Right lobe of liver (tissue), 6 donors: ENCODE results near the gene SNED1. TPM values are rescaled to one million over a fixed set of nuclear protein-coding genes. Genes with fewer than 3 reads are reported as not detected.

Source experiments
- ATAC-seq, 4 donors: fragments of 200-7000 bp; cut with Tn5 transposase; one replicate each; pipeline ENCODE4 v1.9.1; 2020; ENCODE audit warnings: mild to moderate bottlenecking in 4 of 4, moderate library complexity in 4 of 4
- DNase-seq, 3 donors: peaks; one replicate each; pipeline ENCODE4 v3.0.0-alpha.2; 2020
- H3K27ac ChIP-seq, 3 donors: fragments of 200-600 bp; one replicate each; pipeline ENCODE4 v1.8.0; 2022
- H3K27me3 ChIP-seq, 2 donors: fragments of 200-600 bp; one replicate each; pipeline ENCODE4 v1.8.0; 2022
- H3K36me3 ChIP-seq, 4 donors: fragments of 200-600 bp; sonication (generic) in 1 of 4; one replicate each; pipeline versions ENCODE4 v1.5.1 to v1.8.0; 2017 to 2022; ENCODE audit warnings: control low read depth in 1 of 4
- H3K4me1 ChIP-seq, 4 donors: fragments of 200-600 bp; sonication (generic) in 1 of 4; one replicate each; pipeline versions ENCODE4 v1.5.1 to v1.8.0; 2017 to 2022; ENCODE audit warnings: control low read depth in 1 of 4
- H3K4me3 ChIP-seq, 3 donors: fragments of 200-600 bp; one replicate each; pipeline ENCODE4 v1.8.0; 2022
- H3K9me3 ChIP-seq, 4 donors: fragments of 200-600 bp; sonication (generic) in 1 of 4; one replicate each; pipeline versions ENCODE4 v1.5.1 to v1.8.0; 2017 to 2022; ENCODE audit warnings: control low read depth in 1 of 4
- POLR2A ChIP-seq: fragments of 450-650 bp; IDR thresholded peaks from one replicate; pipeline ENCODE4 v1.6.1; 2017; ENCODE audit warnings: antibody characterized with exemption, mild to moderate bottlenecking
- WGBS: methylation state at CpG from one replicate; pipeline ENCODE4 v1.1.6; 2018; ENCODE audit warnings: low coverage, low lambda C conversion rate; ENCODE audit not compliant: insufficient coverage; ENCODE audit errors: missing lambda C conversion rate; 5-methylcytosine and 5-hydroxymethylcytosine counted together
- intact Hi-C, 2 donors: fragments of 100-400 bp; cut with DNase I; formaldehyde crosslinking; loops; one replicate each; pipeline versions ENCODE4 v1.11.2 to v1.14.1; 2022
- total RNA-seq, 6 experiments: library from RNA; depleted of rRNA in 2 of 6; stranded (reverse); fragments of >200 nt in 2 of 6; fragmentation: NEBNext Ultra II Directional in 3 of 6; extraction: Animal tissue kit (Norgen Biotek cat#: 25700) in 3 of 6; gene quantifications; one replicate each; pipeline versions ENCODE4 v1.1.0 to v1.2.4, GENCODE V29; 2016 to 2023
- TF ChIP-seq, protein P1 (sequence below), 4 donors: fragments of 200-600 bp in 3 of 4; fragments of 450-650 bp in 1 of 4; IDR thresholded peaks; one replicate each; pipeline versions ENCODE4 v1.5.1 to v1.8.0; 2016 to 2022; ENCODE audit warnings: antibody characterized with exemption in 4 of 4, mild to moderate bottlenecking in 2 of 4
- donor health status: DM: no; HTN: yes; CAD: no.
- donor health status: DM: no; HTN: no; CAD: no.
- donor health status: DM: no; HTN: no; CAD: no.
- donor health status: DM: no; HTN: yes; CAD: no.
- donor health status: DM: no; HTN: yes; CAD: no.

SNED1 gene
- total RNA-seq, 6 experiments from 2014 or later = 7.4 to 27.8 (median 13.2) TPM

DNA sequence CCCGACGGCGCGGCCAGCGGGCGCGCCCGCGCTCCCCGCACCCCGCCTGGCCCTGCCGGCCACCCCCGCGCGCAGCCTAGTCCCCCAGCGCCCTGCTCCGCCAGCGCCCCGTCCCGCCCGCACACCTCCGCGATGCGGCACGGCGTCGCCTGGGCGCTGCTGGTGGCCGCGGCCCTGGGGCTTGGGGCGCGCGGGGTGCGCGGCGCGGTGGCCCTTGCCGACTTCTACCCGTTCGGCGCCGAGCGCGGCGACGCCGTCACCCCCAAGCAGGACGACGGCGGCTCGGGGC lies 232 bp downstream of the SNED1 start:
- H3K36me3 ChIP-seq = no peaks in the 10 kb centered on the region
- peaks cover 0 to 57% (median 23%) of the 10 kb centered on the region in 4 donors for H3K4me1 ChIP-seq
- TF ChIP-seq, protein P1, sequence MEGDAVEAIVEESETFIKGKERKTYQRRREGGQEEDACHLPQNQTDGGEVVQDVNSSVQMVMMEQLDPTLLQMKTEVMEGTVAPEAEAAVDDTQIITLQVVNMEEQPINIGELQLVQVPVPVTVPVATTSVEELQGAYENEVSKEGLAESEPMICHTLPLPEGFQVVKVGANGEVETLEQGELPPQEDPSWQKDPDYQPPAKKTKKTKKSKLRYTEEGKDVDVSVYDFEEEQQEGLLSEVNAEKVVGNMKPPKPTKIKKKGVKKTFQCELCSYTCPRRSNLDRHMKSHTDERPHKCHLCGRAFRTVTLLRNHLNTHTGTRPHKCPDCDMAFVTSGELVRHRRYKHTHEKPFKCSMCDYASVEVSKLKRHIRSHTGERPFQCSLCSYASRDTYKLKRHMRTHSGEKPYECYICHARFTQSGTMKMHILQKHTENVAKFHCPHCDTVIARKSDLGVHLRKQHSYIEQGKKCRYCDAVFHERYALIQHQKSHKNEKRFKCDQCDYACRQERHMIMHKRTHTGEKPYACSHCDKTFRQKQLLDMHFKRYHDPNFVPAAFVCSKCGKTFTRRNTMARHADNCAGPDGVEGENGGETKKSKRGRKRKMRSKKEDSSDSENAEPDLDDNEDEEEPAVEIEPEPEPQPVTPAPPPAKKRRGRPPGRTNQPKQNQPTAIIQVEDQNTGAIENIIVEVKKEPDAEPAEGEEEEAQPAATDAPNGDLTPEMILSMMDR (IDR thresholded peaks at IDR 0.05) = no peak
- no peak for TF ChIP-seq POLR2A
- intact Hi-C loops = loop anchor here in 1 of 2 donors (10.0 kb wide), 2 partner anchors 84 to 144 kb away; no protein-coding TSS in a partner anchor
- H3K27me3 ChIP-seq = no peaks in the 10 kb centered on the region
- DNase-seq (no peak), ATAC-seq (no peak)
- WGBS = no CpG with 5 or more reads among the region's 51 CpGs
- H3K27ac ChIP-seq = peak overlapping the region in 2 of 3 donors; percentile 26 to 91
- no peaks in the 10 kb centered on the region for H3K9me3 ChIP-seq
- H3K4me3 ChIP-seq = peak overlapping the region; percentile 51 to 88 (median 77)

DNA sequence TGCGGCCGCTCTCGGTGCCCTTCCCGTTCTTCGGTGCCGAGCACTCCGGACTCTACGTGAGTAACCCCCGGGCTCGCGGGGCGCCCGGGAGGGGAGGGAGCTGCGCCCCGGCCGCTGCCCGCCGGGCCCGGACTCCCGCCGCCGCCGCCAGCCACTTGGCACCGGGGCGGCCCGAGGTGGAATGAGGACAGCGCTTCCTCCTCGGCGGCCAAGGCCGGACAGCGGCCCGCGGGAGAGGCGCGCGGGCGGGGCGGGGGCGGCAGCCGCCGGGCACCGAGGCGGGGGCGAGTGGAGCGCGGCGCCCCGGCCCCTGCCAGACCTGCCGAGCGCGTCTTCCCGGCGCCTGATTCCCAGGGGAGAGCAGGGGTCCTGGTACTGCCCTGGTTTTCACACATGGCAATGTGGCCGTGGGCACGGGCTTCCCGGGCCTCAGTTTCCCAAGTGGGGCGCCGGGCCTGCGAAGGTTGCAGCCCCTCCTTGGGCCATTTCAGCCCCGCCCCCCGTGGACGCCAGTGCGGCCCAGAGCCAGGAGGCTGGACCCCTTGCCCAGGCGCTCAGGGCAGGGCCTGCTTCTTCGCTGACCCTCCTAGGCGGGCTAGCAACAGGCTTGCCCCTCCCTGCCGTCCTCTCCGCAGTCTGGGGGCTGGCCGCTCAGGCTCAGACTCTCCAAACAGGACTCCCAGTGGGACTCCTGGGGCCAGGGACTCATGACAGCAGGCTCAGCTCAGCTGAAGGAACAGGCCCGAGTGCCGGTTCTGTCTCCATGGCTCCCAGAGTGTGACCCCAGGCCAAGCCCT lies 775 bp downstream of the SNED1 start:
- Histone ChIP-seq H3K4me3 (peak overlapping the region; percentile 51 to 88 (median 77)), H3K36me3 (no peaks in the 10 kb centered on the region), H3K4me1 (peaks cover 0 to 57% (median 23%) of the 10 kb centered on the region in 4 donors), H3K27me3 (no peaks in the 10 kb centered on the region), H3K9me3 (peaks cover 0 to 3% (median 0%) of the 10 kb centered on the region in 4 donors), H3K27ac (peak overlapping the region in 2 of 3 donors; percentile 26 to 91)
- intact Hi-C loops = loop anchor here in 1 of 2 donors (10.0 kb wide), 2 partner anchors 84 to 144 kb away; no protein-coding TSS in a partner anchor
- DNase-seq (peak in 2 of 3 donors; percentile 61 to 62), ATAC-seq (peak in 3 of 4 donors; percentile 5 to 27 (median 7))
- TF ChIP-seq, protein P1 (IDR thresholded peaks at IDR 0.05) = no peak
- TF ChIP-seq POLR2A = no peak
- WGBS = 0% methylated on average over 1 of the region's 71 CpGs

DNA sequence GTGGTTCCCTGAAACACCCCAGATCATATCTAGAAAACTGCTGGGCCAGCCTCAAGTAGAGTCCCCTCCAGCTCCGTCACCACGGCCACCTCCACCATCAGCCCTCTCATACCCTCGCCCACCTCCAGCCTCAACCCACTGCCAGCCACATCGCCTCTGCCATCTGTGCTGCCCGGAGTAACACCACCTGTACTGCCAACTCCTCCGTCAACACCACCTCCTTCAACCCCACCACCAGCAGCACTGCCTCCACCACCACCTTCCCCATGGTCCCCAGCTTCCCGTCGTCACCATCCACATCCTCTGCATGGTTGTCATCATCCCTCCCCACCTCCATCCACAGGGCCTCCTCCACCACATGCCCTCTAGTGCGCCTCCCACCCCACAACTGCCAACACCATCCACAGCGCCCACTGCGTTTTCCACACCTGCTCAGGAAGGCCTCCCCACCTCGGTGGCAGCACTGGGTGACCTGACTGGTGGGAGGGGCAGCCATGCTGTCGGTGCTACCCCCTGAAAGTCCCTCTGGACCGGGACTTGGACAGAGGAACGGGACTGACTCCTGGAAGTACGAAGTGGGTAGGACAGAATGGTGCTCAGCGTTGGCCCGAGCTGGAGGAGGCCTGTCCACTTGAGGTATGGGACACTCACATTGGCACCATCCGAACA lies 1.6 kb downstream of the SNED1 start:
- intact Hi-C loops = loop anchor here in 1 of 2 donors (10.0 kb wide), 2 partner anchors 85 to 145 kb away; no protein-coding TSS in a partner anchor
- Histone ChIP-seq H3K27ac (no peak overlapping the region), H3K9me3 (peaks cover 0 to 3% (median 0%) of the 10 kb centered on the region in 4 donors), H3K4me1 (peaks cover 0 to 57% (median 23%) of the 10 kb centered on the region in 4 donors), H3K4me3 (peak overlapping the region in 2 of 3 donors; percentile 77 to 88), H3K36me3 (no peaks in the 10 kb centered on the region), H3K27me3 (no peaks in the 10 kb centered on the region)
- 84% methylated on average over 10 of the region's 19 CpGs for WGBS
- no peak for TF ChIP-seq POLR2A
- TF ChIP-seq, protein P1 (IDR thresholded peaks at IDR 0.05) = no peak
- DNase-seq = peak in 1 of 3 donors; percentile 56
- ATAC-seq = no peak

DNA sequence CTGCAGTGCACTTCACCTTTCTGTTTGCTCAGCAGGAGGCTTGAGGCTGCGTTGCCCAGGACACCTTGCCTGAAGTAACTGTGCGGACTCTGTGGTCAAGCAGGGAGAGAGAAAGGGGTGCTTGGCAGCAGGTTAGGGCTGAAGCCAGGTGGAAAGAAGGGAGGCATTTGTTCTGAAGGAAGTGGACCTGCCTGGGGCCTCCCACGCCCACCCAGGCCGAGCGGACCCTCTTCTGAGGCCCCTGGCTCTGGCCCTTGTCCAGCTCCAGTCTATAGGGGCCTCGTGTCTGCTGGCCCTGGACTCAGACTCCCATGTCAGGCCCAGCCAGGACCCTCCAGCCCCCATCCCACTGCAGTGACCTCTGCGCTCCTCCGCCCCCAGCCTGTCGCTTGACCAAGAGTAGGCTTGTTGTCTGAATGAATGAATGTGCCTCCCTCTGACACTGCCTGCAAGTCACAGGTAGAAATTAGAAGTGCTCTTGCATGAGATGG lies 2.5 kb downstream of the SNED1 start:
- Histone ChIP-seq H3K36me3 (no peaks in the 10 kb centered on the region), H3K4me1 (peaks cover 0 to 50% (median 21%) of the 10 kb centered on the region in 4 donors), H3K4me3 (no peak overlapping the region), H3K27me3 (no peaks in the 10 kb centered on the region), H3K9me3 (peaks cover 0 to 3% (median 0%) of the 10 kb centered on the region in 4 donors), H3K27ac (no peak overlapping the region)
- no peak for DNase-seq
- 13% methylated on average over 1 of the region's 9 CpGs for WGBS
- TF ChIP-seq, protein P1 (IDR thresholded peaks at IDR 0.05) = no peak
- TF ChIP-seq POLR2A = no peak
- ATAC-seq = no peak
- intact Hi-C loops = no loop called here
